ENCODE results near the gene PRSS50.

DNA sequence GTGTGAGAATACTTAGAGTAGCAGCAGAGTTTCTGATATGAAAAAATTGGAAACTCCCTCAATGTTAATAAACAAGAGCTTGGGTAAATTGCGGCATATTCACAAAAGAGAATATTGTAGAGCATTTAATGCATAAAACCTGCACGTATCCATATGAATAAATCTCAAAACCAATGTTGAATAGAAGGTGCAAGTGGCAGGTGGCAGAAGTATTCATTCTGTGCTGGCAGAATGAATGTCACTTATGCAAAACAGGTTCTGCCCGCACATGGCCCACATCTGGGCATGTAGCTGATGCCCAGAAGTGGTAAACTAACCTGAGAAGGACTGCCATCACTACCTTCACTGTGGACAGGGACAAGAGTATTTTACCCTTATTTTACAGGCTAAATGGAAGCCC is 14.1 kb upstream of the PRSS50 start:
- TF ChIP-seq EZH2 (IDR thresholded peaks at IDR 0.05; ENCODE audit: borderline replicate concordance, low read depth, low read length, poor library complexity, severe bottlenecking) (no peak), CTCF (conservative IDR thresholded peaks at IDR 0.05; ENCODE audit: low read depth, low read length) (no peak)
